Measurements from ENCODE around the gene ZBTB7C. TPM values are rescaled to one million over a fixed set of nuclear protein-coding genes. Genes with fewer than 3 reads are reported as not detected.

The ZBTB7C gene
- polyA plus RNA-seq, 1 of the 3 experiments (the other 2 are of a cell fraction): 0.05 TPM

- TF ChIP-seq, protein P1, sequence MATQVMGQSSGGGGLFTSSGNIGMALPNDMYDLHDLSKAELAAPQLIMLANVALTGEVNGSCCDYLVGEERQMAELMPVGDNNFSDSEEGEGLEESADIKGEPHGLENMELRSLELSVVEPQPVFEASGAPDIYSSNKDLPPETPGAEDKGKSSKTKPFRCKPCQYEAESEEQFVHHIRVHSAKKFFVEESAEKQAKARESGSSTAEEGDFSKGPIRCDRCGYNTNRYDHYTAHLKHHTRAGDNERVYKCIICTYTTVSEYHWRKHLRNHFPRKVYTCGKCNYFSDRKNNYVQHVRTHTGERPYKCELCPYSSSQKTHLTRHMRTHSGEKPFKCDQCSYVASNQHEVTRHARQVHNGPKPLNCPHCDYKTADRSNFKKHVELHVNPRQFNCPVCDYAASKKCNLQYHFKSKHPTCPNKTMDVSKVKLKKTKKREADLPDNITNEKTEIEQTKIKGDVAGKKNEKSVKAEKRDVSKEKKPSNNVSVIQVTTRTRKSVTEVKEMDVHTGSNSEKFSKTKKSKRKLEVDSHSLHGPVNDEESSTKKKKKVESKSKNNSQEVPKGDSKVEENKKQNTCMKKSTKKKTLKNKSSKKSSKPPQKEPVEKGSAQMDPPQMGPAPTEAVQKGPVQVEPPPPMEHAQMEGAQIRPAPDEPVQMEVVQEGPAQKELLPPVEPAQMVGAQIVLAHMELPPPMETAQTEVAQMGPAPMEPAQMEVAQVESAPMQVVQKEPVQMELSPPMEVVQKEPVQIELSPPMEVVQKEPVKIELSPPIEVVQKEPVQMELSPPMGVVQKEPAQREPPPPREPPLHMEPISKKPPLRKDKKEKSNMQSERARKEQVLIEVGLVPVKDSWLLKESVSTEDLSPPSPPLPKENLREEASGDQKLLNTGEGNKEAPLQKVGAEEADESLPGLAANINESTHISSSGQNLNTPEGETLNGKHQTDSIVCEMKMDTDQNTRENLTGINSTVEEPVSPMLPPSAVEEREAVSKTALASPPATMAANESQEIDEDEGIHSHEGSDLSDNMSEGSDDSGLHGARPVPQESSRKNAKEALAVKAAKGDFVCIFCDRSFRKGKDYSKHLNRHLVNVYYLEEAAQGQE (IDR thresholded peaks at IDR 0.05; ENCODE audit: low read depth, low read length): no peak
- no peak for TF ChIP-seq MXI1 (IDR thresholded peaks at IDR 0.05; ENCODE audit: low read depth, low read length)
Measured at GRCh38 chr18:48165111-48165866, 243.9 kb downstream of the ZBTB7C start (continued).

DNA sequence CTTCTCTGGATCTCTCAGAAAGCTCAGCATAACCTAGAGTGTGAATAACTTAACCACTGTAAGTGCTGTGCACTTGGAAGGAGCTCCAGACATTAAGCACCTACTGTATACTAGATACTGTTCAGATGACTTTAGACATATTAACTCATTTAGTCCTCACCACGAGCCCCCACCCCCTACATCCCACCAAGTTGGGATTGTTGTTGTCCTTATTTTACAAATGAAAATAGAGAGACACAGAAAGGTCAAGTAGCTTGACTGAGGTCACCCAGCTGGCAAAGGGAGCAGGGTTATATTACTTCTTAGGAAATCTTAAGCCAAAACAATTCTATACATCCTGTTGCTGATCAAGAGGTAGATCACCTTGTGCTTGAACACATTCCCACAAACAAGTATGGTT, 244.5 kb downstream of the ZBTB7C start:
- DNase-seq: no peak
- Histone ChIP-seq H3K4me1 (ENCODE audit: control insufficient read depth in 1 of 2, insufficient read depth in 2 of 2, low read depth in 1 of 2, low read length in 1 of 2) (peaks cover 0 to 71% of the 10 kb centered on the region in 2 experiments; a peak in 2 of 4 replicates), H3K36me3 (replicated peaks in 1 of 2; ENCODE audit: control insufficient read depth in 1 of 2, insufficient read depth in 2 of 2, low read length in 1 of 2) (no peaks in the 10 kb centered on the region), H3K9me3 (no peaks in the 10 kb centered on the region), H4K20me1 (ENCODE audit: insufficient read depth) (no peaks in the 10 kb centered on the region), H3K9me2 (no peaks in the 10 kb centered on the region), H3K4me2 (no peak overlapping the region), H3K27ac (ENCODE audit: low read depth in 2 of 2, low read length in 1 of 2) (peak overlapping the region in 1 of 2 experiments; percentile 92; a peak in 2 of 4 replicates), H3K79me2 (ENCODE audit: insufficient read depth) (no peaks in the 10 kb centered on the region), H2AFZ (ENCODE audit: low read depth) (no peak overlapping the region), H3K4me3 (ENCODE audit: low read depth in 2 of 2, low read length in 1 of 2) (no peak overlapping the region), H3F3A (replicated peaks; ENCODE audit: insufficient read depth) (no peaks in the 10 kb centered on the region), H3K9ac (no peak overlapping the region), H3K27me3 (ENCODE audit: insufficient read depth) (peaks cover 4% of the 10 kb centered on the region)
- WGBS (ENCODE audit: low lambda C conversion rate): 8% methylated on average over 1 of the region's 1 CpG
- CTCF ChIA-PET: interaction anchor here (0.9 to 2.2 kb wide), 5 partner anchors 14 to 134 kb away, joined by 3 to 8 read pairs (median 4); no protein-coding TSS in a partner anchor
- POLR2A ChIA-PET: interaction anchor here (1.5 kb wide), 1 partner anchor 25 kb away, joined by 6 read pairs; no protein-coding TSS in a partner anchor
- no peak for TF ChIP-seq EP300 (IDR thresholded peaks at IDR 0.05; ENCODE audit: borderline replicate concordance in 1 of 2, low read depth in 1 of 2, low read length in 1 of 2)
- no peak for TF ChIP-seq MXI1 (IDR thresholded peaks at IDR 0.05; ENCODE audit: low read depth, low read length)
- no peak for TF ChIP-seq FOXJ3 (CRISPR knock-in tag; IDR thresholded peaks at IDR 0.05)
- TF ChIP-seq NFIC (IDR thresholded peaks at IDR 0.05; ENCODE audit: borderline replicate concordance): no peak
- no peak for TF ChIP-seq RAD21 (IDR thresholded peaks at IDR 0.05; ENCODE audit: low read length)
- TF ChIP-seq TEAD4 (IDR thresholded peaks at IDR 0.05; ENCODE audit: borderline replicate concordance, insufficient read depth): no peak
- TF ChIP-seq, protein P1 (IDR thresholded peaks at IDR 0.05; ENCODE audit: low read depth, low read length): no peak

Measured in SK-N-SH (cell line).